ENCODE data around the gene PDE6G. TPM values are rescaled to one million over a fixed set of nuclear protein-coding genes. Genes with fewer than 3 reads are reported as not detected.
A peak's percentile ranks its signal among the peaks of the same experiment; 100 is the strongest.

PDE6G gene
- total and polyA plus RNA-seq, 2 experiments from 2014 or later = 0.37 to 0.87 TPM

- H3K9me2 ChIP-seq (replicated peaks; ENCODE audit: insufficient read depth) = no peaks in the 10 kb centered on the region
- H3K4me1 ChIP-seq (ENCODE audit: insufficient read depth) = peaks cover 18% of the 10 kb centered on the region
- WGBS (ENCODE audit: low lambda C conversion rate, missing lambda C conversion rate) = 36% methylated on average over 19 of the region's 19 CpGs
- peaks cover 15% of the 10 kb centered on the region for H4K20me1 ChIP-seq (ENCODE audit: insufficient read depth, poor library complexity, severe bottlenecking)
- no peaks in the 10 kb centered on the region for H3K36me3 ChIP-seq (replicated peaks; ENCODE audit: insufficient read depth, low read depth)
- peak overlapping the region; percentile 64 for H2AFZ ChIP-seq
- no peak for TF ChIP-seq CTCF (IDR thresholded peaks at IDR 0.05; ENCODE audit: poor library complexity)
- TF ChIP-seq EZH2 (IDR thresholded peaks at IDR 0.05; ENCODE audit: borderline replicate concordance) = no peak
- no peak for TF ChIP-seq EZH2phosphoT487 (IDR thresholded peaks at IDR 0.05; ENCODE audit: low read depth, severe bottlenecking, unreplicated experiment)
- H3K27ac ChIP-seq = peak overlapping the region; percentile 81
- no peak for DNase-seq (ENCODE audit: low spot score)
- no peaks in the 10 kb centered on the region for H3K9me3 ChIP-seq (ENCODE audit: low read depth)
- peaks cover 63% of the 10 kb centered on the region for H3K79me2 ChIP-seq
- H3K4me2 ChIP-seq = peak overlapping the region; percentile 97
- peak overlapping the region; percentile 52 for H3K4me3 ChIP-seq
- no peaks in the 10 kb centered on the region for H3K27me3 ChIP-seq
These were observed 26.3 kb upstream of the PDE6G start for GRCh38 chr17:81682565-81683207.

GRCh38 chr17:81681672-81682071 is 25.3 kb upstream of the PDE6G start:
- peaks cover 13% of the 10 kb centered on the region for H4K20me1 ChIP-seq (ENCODE audit: insufficient read depth, poor library complexity, severe bottlenecking)
- peaks cover 58% of the 10 kb centered on the region for H3K79me2 ChIP-seq
- H3K36me3 ChIP-seq (replicated peaks; ENCODE audit: insufficient read depth, low read depth) = no peaks in the 10 kb centered on the region
- no peak overlapping the region for H2AFZ ChIP-seq
- no peaks in the 10 kb centered on the region for H3K27me3 ChIP-seq
- H3K4me3 ChIP-seq = no peak overlapping the region
- H3K9me3 ChIP-seq (ENCODE audit: low read depth) = no peaks in the 10 kb centered on the region
- no peak for DNase-seq (ENCODE audit: low spot score)
- H3K27ac ChIP-seq = no peak overlapping the region
- WGBS (ENCODE audit: low lambda C conversion rate, missing lambda C conversion rate) = 93% methylated on average over 17 of the region's 17 CpGs
- TF ChIP-seq CTCF (IDR thresholded peaks at IDR 0.05; ENCODE audit: poor library complexity) (no peak), EZH2phosphoT487 (IDR thresholded peaks at IDR 0.05; ENCODE audit: low read depth, severe bottlenecking, unreplicated experiment) (no peak), EZH2 (IDR thresholded peaks at IDR 0.05; ENCODE audit: borderline replicate concordance) (no peak)
- H3K4me1 ChIP-seq (ENCODE audit: insufficient read depth) = peaks cover 18% of the 10 kb centered on the region
- no peaks in the 10 kb centered on the region for H3K9me2 ChIP-seq (replicated peaks; ENCODE audit: insufficient read depth)
- no peak overlapping the region for H3K4me2 ChIP-seq

GRCh38 chr17:81680150-81680549 is 23.8 kb upstream of the PDE6G start:
- H3K4me3 ChIP-seq = no peak overlapping the region
- no peak overlapping the region for H3K4me2 ChIP-seq
- H2AFZ ChIP-seq = no peak overlapping the region
- H3K9me3 ChIP-seq (ENCODE audit: low read depth) = no peaks in the 10 kb centered on the region
- WGBS (ENCODE audit: low lambda C conversion rate, missing lambda C conversion rate) = 93% methylated on average over 11 of the region's 11 CpGs
- no peak overlapping the region for H3K27ac ChIP-seq
- H3K36me3 ChIP-seq (replicated peaks; ENCODE audit: insufficient read depth, low read depth) = no peaks in the 10 kb centered on the region
- H3K4me1 ChIP-seq (ENCODE audit: insufficient read depth) = peaks cover 14% of the 10 kb centered on the region
- peaks cover 5% of the 10 kb centered on the region for H4K20me1 ChIP-seq (ENCODE audit: insufficient read depth, poor library complexity, severe bottlenecking)
- H3K9me2 ChIP-seq (replicated peaks; ENCODE audit: insufficient read depth) = no peaks in the 10 kb centered on the region
- TF ChIP-seq EZH2phosphoT487 (IDR thresholded peaks at IDR 0.05; ENCODE audit: low read depth, severe bottlenecking, unreplicated experiment) (no peak), EZH2 (IDR thresholded peaks at IDR 0.05; ENCODE audit: borderline replicate concordance) (no peak), CTCF (IDR thresholded peaks at IDR 0.05; ENCODE audit: poor library complexity) (no peak)
- peaks cover 43% of the 10 kb centered on the region for H3K79me2 ChIP-seq
- H3K27me3 ChIP-seq = no peaks in the 10 kb centered on the region
- no peak for DNase-seq (ENCODE audit: low spot score)

All from hepatocyte (in vitro differentiated cells).